Transverse colon (tissue), 4 donors: Measurements from ENCODE around the gene SUSD4.

ENCODE experiments used
- CTCF ChIP-seq, 5 experiments: fragments of 200-600 bp in 3 of 5; fragments of 450-650 bp in 2 of 5; sonication (generic) in 3 of 5; IDR thresholded peaks; 1 replicate in 2 of 5; 2 replicates in 3 of 5; pipeline ENCODE4 v1.5.1; 2016 to 2017; ENCODE audit warnings: antibody characterized with exemption in 5 of 5, inconsistent platforms in 3 of 5, mild to moderate bottlenecking in 2 of 5, moderate library complexity in 1 of 5
- POLR2AphosphoS5 ChIP-seq, 3 donors: sonication (generic); formaldehyde crosslinking; IDR thresholded peaks; one replicate each; pipeline ENCODE4 v1.6.1; 2016; ENCODE audit warnings: antibody characterized with exemption in 3 of 3

GRCh38 chr1:223219846-223220610, 143.9 kb downstream of the SUSD4 start:
- no peak for TF ChIP-seq POLR2AphosphoS5 (IDR thresholded peaks at IDR 0.05)
- no peak for TF ChIP-seq CTCF (IDR thresholded peaks at IDR 0.05)
